ENCODE results near the gene STK25. TPM values are rescaled to one million over a fixed set of nuclear protein-coding genes. Genes with fewer than 3 reads are reported as not detected.

Gene STK25
- total and polyA plus RNA-seq, 9 donors = 71.1 to 150 (median 108) TPM

DNA sequence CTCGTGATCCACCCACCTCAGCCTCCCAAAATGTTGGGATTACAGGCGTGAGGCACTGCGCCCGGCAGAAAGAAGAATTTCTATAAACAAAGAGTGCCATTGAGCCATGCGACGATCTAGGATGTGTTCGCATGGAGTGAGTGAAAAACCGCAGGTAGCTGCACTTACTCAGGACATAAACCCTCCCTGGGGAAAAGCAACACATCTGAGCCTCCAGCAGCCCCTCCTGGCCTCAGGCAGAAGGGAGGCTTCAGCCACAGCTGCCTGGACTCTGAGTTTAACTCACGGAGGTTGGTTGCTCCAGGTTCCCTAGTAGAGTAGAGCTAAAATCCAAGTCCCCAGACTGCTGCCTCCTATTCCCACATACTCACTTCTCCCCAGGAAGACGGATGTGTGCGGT, 11.3 kb upstream of the STK25 start:
- no peaks in the 10 kb centered on the region for H3K36me3 ChIP-seq
- WGBS, 3 donors = 57 to 72% (median 61%) methylated on average over 11 of the region's 11 CpGs
- no peak overlapping the region for H3K4me3 ChIP-seq
- H3K4me1 ChIP-seq (ENCODE audit: insufficient read depth) = no peaks in the 10 kb centered on the region
- no peaks in the 10 kb centered on the region for H3K9me3 ChIP-seq
- H3K27me3 ChIP-seq = no peaks in the 10 kb centered on the region
- no peak overlapping the region for H3K27ac ChIP-seq
- TF ChIP-seq POLR2A (IDR thresholded peaks at IDR 0.05) (no peak), EP300 (IDR thresholded peaks at IDR 0.05) (no peak)
- TF ChIP-seq, protein P1, sequence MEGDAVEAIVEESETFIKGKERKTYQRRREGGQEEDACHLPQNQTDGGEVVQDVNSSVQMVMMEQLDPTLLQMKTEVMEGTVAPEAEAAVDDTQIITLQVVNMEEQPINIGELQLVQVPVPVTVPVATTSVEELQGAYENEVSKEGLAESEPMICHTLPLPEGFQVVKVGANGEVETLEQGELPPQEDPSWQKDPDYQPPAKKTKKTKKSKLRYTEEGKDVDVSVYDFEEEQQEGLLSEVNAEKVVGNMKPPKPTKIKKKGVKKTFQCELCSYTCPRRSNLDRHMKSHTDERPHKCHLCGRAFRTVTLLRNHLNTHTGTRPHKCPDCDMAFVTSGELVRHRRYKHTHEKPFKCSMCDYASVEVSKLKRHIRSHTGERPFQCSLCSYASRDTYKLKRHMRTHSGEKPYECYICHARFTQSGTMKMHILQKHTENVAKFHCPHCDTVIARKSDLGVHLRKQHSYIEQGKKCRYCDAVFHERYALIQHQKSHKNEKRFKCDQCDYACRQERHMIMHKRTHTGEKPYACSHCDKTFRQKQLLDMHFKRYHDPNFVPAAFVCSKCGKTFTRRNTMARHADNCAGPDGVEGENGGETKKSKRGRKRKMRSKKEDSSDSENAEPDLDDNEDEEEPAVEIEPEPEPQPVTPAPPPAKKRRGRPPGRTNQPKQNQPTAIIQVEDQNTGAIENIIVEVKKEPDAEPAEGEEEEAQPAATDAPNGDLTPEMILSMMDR (IDR thresholded peaks at IDR 0.05) = no peak
- DNase-seq = no peak
- intact Hi-C loops (cut with DNase I) = no loop called here

DNA sequence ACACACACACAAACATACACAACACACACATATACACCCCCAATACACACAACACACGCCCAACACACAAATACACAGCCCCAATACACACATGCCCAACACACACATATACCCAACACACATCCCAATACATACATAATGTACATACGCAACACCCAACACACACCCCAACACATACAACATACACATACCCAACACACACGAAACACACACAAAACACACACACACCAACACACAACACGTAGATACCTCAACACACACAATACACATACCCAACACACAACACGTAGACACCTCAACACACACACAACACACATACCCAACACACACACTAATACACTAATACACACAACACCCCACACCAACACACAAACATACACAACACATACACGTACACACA, 8.9 kb upstream of the STK25 start:
- intact Hi-C loops (cut with DNase I) = no loop called here
- no peaks in the 10 kb centered on the region for H3K9me3 ChIP-seq
- no peaks in the 10 kb centered on the region for H3K36me3 ChIP-seq
- no peak overlapping the region for H3K4me3 ChIP-seq
- DNase-seq = no peak
- TF ChIP-seq EP300 (IDR thresholded peaks at IDR 0.05) (no peak), POLR2A (IDR thresholded peaks at IDR 0.05) (no peak)
- TF ChIP-seq, protein P1 (IDR thresholded peaks at IDR 0.05) = no peak
- no peaks in the 10 kb centered on the region for H3K4me1 ChIP-seq (ENCODE audit: insufficient read depth)
- no peaks in the 10 kb centered on the region for H3K27me3 ChIP-seq
- WGBS, 3 donors = 90 to 95% (median 95%) methylated on average over 6 of the region's 6 CpGs
- no peak overlapping the region for H3K27ac ChIP-seq

DNA sequence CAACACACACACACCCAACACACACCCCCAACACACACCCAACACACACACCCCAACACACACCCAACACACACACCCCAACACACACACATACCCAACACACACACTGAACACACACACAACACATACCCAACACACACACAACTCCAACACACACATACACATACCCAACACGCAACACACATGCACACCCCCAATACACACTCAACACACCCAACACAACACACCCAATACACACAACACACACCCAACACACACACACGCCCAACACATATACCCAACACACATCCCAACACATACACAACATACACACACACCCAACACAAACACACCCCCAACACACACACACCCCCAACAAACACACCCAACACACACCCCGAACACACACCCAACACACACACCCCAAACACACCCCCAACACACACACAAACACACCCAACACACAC, 8.2 kb upstream of the STK25 start:
- WGBS, 3 donors = 88 to 95% (median 93%) methylated on average over 3 of the region's 3 CpGs
- Histone ChIP-seq H3K4me1 (ENCODE audit: insufficient read depth) (no peaks in the 10 kb centered on the region), H3K36me3 (no peaks in the 10 kb centered on the region), H3K9me3 (no peaks in the 10 kb centered on the region), H3K27me3 (no peaks in the 10 kb centered on the region), H3K27ac (no peak overlapping the region), H3K4me3 (no peak overlapping the region)
- no peak for DNase-seq
- no peak for TF ChIP-seq POLR2A (IDR thresholded peaks at IDR 0.05)
- TF ChIP-seq, protein P1 (IDR thresholded peaks at IDR 0.05) = no peak
- TF ChIP-seq EP300 (IDR thresholded peaks at IDR 0.05) = no peak
- intact Hi-C loops (cut with DNase I) = no loop called here

DNA sequence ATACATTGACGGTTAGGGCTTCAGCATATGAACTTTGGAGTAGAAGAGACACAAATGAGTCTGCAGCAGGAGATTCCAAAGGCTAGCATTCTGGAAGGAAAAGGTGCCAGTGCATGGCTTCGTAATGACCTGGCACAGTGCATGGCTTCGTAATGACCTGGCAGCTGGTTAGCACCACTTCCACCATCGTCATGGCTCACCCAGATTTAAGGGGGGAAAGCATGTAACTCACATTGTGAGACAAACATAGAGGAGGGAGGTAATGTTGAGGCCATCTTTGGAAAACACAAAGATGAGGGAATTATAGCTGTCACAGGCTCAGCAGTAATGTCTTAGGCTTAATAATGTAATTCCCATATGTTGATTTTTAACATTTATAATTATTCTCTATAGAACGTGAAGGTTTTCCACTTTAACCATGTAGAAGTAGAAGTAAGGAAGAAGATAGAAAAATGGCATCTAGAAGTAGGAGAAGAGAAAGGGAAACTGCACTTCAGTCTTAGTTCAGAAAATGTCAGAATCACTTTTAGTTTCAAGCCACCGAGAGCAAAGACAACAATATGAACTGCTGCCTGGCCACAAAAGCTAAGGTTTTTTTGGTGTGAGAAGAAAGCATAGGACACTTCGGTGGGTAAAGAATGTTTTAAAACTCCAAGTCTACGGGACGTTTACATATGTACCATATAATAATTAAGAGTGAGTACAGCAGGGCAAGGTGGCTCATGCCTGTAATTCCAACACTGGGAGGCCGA, 6.8 kb upstream of the STK25 start:
- no peak for TF ChIP-seq POLR2A (IDR thresholded peaks at IDR 0.05)
- TF ChIP-seq, protein P1 (IDR thresholded peaks at IDR 0.05) = no peak
- TF ChIP-seq EP300 (IDR thresholded peaks at IDR 0.05) = no peak
- no peak for DNase-seq
- intact Hi-C loops (cut with DNase I) = no loop called here
- H3K27me3 ChIP-seq = no peaks in the 10 kb centered on the region
- H3K36me3 ChIP-seq = no peaks in the 10 kb centered on the region
- H3K4me3 ChIP-seq = no peak overlapping the region
- 39 to 48% (median 47%) methylated on average over 10 of the region's 10 CpGs for WGBS, 3 donors
- H3K27ac ChIP-seq = no peak overlapping the region
- H3K4me1 ChIP-seq (ENCODE audit: insufficient read depth) = no peaks in the 10 kb centered on the region
- H3K9me3 ChIP-seq = no peaks in the 10 kb centered on the region

Measured in ovary (tissue), 9 donors.